Testis (tissue), 3 donors: ENCODE data around the gene KCTD10. TPM values are rescaled to one million over a fixed set of nuclear protein-coding genes. Genes with fewer than 3 reads are reported as not detected.

Source experiments
- DNase-seq: peaks from one replicate; pipeline ENCODE4 v3.0.0-alpha.2; 2019
- H3K27ac ChIP-seq, 2 donors: fragments of 200-600 bp; sonication (generic); one replicate each; pipeline ENCODE4 v1.5.1; 2019
- H3K27me3 ChIP-seq: fragments of 200-600 bp; sonication (generic); one replicate; pipeline ENCODE4 v1.5.1; 2019
- H3K36me3 ChIP-seq: fragments of 200-600 bp; sonication (generic); one replicate; pipeline ENCODE4 v1.5.1; 2017; ENCODE audit warnings: low read depth; ENCODE audit errors: missing control alignments
- H3K4me1 ChIP-seq: fragments of 200-600 bp; sonication (generic); one replicate; pipeline ENCODE4 v1.5.1; 2019
- H3K4me3 ChIP-seq, 2 donors: fragments of 200-600 bp; sonication (generic); one replicate each; pipeline ENCODE4 v1.5.1; 2017 to 2019
- H3K9me3 ChIP-seq: fragments of 200-600 bp; sonication (generic); one replicate; pipeline ENCODE4 v1.5.1; 2017
- CTCF ChIP-seq, 3 experiments: fragments of 450-650 bp in 2 of 3; fragments of 200-600 bp in 1 of 3; sonication (generic) in 1 of 3; IDR thresholded peaks; one replicate each; pipeline ENCODE4 v1.5.1; 2016 to 2019; ENCODE audit warnings: antibody characterized with exemption in 3 of 3, mild to moderate bottlenecking in 2 of 3, moderate library complexity in 1 of 3
- POLR2A ChIP-seq: fragments of 450-650 bp; IDR thresholded peaks from one replicate; pipeline ENCODE4 v1.6.1; 2017; ENCODE audit warnings: antibody characterized with exemption, mild to moderate bottlenecking, moderate library complexity
- WGBS, 2 donors: methylation state at CpG; one replicate each; pipeline ENCODE4 v1.1.5; 2018; 5-methylcytosine and 5-hydroxymethylcytosine counted together
- intact Hi-C: fragments of 100-400 bp; cut with DNase I; formaldehyde crosslinking; loops from one replicate; pipeline ENCODE4 v1.15.1; 2023; ENCODE audit warnings: low total_unique reads
- polyA plus RNA-seq: library from polyadenylated mRNA; stranded (reverse); fragments of 350-450 nt; fragmentation: Illumina TruSeq; extraction: RNeasy Lipid Tissue Mini Kit (QIAGEN cat#74804); gene quantifications from one replicate; pipeline ENCODE4 v1.2.3, GENCODE V29; 2014; ENCODE audit warnings: low read depth, low replicate concordance; ENCODE audit not compliant: insufficient read depth
- total RNA-seq, 2 donors: library from RNA; depleted of rRNA; stranded (reverse); fragments of >200 nt; gene quantifications; one replicate each; pipeline ENCODE4 v1.2.3, GENCODE V29; 2016

The KCTD10 gene
- total and polyA plus RNA-seq, 3 donors from 2014 or later = 43.0 to 58.7 (median 43.6) TPM

DNA sequence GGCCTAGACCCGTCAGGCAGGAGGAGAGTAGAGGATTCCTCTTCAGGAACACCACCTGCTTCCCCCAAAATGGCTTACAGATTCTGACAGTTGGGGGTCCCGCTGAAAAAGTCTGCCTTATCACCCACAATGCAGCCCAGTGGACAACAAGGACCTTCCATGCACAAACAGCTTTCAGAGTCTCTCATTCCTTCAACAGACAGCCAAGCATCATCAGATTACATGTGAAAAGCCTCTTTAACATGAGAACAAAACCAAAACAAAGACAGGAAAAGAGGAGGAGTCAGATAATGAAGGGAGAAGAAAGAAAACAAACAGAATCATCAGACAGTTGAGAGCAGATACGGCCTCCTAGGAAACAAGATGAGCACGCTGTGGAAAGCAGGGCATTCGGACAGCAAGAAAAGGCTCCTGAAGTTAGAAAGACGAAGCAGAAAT is 18.3 kb downstream of the KCTD10 start:
- WGBS, 2 donors = 46 to 56% methylated on average over 6 of the region's 6 CpGs
- DNase-seq = no peak
- intact Hi-C loops = no loop called here
- Histone ChIP-seq H3K4me1 (peaks cover 45% of the 10 kb centered on the region), H3K4me3 (no peak overlapping the region), H3K9me3 (no peaks in the 10 kb centered on the region), H3K27me3 (no peaks in the 10 kb centered on the region), H3K36me3 (no peaks in the 10 kb centered on the region), H3K27ac (peak overlapping the region; percentile 27 to 61)
- no peak for TF ChIP-seq POLR2A
- TF ChIP-seq CTCF (IDR thresholded peaks at IDR 0.05) = no peak

GRCh38 chr12:109458086-109458485 is 19.0 kb downstream of the KCTD10 start:
- no peak for DNase-seq
- Histone ChIP-seq H3K9me3 (no peaks in the 10 kb centered on the region), H3K27ac (peak overlapping the region in 1 of 2 donors; percentile 27), H3K27me3 (no peaks in the 10 kb centered on the region), H3K4me1 (peaks cover 38% of the 10 kb centered on the region), H3K4me3 (no peak overlapping the region), H3K36me3 (no peaks in the 10 kb centered on the region)
- WGBS, 2 donors = 76 to 87% methylated on average over 4 of the region's 4 CpGs
- no peak for TF ChIP-seq CTCF (IDR thresholded peaks at IDR 0.05)
- TF ChIP-seq POLR2A = no peak
- intact Hi-C loops = no loop called here

DNA sequence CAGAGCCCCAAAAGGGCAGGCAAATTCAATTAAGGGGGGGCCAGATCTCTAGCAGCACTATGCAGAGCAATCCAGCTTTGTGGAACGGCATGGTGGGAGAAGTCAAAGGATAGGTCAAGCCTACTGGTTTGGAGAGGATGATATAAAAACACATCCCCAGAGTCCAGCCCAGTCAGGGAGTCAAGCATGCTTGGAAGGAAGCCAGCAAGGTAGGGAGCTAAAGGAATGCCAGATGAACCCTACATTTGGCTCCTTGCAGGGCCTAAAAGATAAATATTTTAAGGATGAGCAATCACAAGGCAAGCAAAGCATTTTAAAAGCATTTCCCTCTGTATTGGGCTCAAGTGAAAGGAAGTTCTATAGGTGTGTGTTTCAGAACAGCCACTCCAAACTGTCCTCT is 21.4 kb downstream of the KCTD10 start:
- no peak for DNase-seq
- WGBS, 2 donors = 82 to 100% methylated on average over 1 of the region's 1 CpG
- Histone ChIP-seq H3K27ac (no peak overlapping the region), H3K4me3 (no peak overlapping the region), H3K27me3 (no peaks in the 10 kb centered on the region), H3K36me3 (no peaks in the 10 kb centered on the region), H3K9me3 (no peaks in the 10 kb centered on the region), H3K4me1 (peaks cover 14% of the 10 kb centered on the region)
- TF ChIP-seq POLR2A (no peak), CTCF (IDR thresholded peaks at IDR 0.05) (no peak)
- intact Hi-C loops = no loop called here

GRCh38 chr12:109452489-109452888 is 24.6 kb downstream of the KCTD10 start:
- no peak for TF ChIP-seq CTCF (IDR thresholded peaks at IDR 0.05)
- no peak for TF ChIP-seq POLR2A
- no peak for DNase-seq
- H3K27ac ChIP-seq = no peak overlapping the region
- H3K4me3 ChIP-seq = no peak overlapping the region
- no peaks in the 10 kb centered on the region for H3K36me3 ChIP-seq
- H3K4me1 ChIP-seq = no peaks in the 10 kb centered on the region
- H3K27me3 ChIP-seq = no peaks in the 10 kb centered on the region
- intact Hi-C loops = no loop called here
- 73 to 91% methylated on average over 2 of the region's 2 CpGs for WGBS, 2 donors
- no peaks in the 10 kb centered on the region for H3K9me3 ChIP-seq

DNA sequence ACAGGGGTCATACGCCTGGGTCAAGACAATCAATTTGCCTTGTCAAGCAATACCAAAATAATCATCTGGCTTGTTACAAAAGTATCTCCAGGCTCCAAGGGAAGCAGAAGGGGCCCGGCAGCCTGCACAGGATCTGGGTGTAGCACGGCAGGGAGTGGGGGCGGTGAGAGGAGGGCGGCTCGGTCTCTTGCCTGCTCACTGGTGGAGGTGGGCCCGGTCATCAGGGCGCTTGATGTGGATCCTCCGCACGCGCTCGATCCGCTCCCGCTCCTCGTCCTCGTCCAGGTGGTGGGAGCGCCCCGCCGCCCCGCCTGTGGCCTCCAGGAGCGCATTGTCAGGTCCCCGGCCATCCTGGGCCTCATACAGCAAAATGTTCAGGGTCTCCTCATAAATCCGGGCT is 25.7 kb downstream of the KCTD10 start:
- Histone ChIP-seq H3K36me3 (no peaks in the 10 kb centered on the region), H3K4me1 (no peaks in the 10 kb centered on the region), H3K9me3 (no peaks in the 10 kb centered on the region), H3K4me3 (no peak overlapping the region), H3K27me3 (no peaks in the 10 kb centered on the region), H3K27ac (no peak overlapping the region)
- no peak for DNase-seq
- TF ChIP-seq CTCF (IDR thresholded peaks at IDR 0.05) (no peak), POLR2A (no peak)
- intact Hi-C loops = no loop called here
- WGBS, 2 donors = 87 to 94% methylated on average over 14 to 23 of the region's 23 CpGs
